Activated CD8-positive, alpha-beta memory T cell treated with anti-CD3 and anti-CD28 coated beads, Interleukin-2, amount 50 U/mL, for 4 hours (primary cell): ENCODE results near the gene KLKB1.
"Not testable (repeated sequence)": the region's sequence is repeated elsewhere in the genome, so short reads cannot be mapped to it uniquely, and the experiment has no call there.

ENCODE experiments used
- DNase-seq: peaks from one replicate; pipeline ENCODE4 v3.0.0-alpha.2; 2020

The KLKB1 gene

GRCh38 chr4:186227744-186228513 is 622 bp downstream of the KLKB1 start:
- no peak for DNase-seq

GRCh38 chr4:186228514-186228894 is 1.2 kb downstream of the KLKB1 start:
- DNase-seq = no peak

GRCh38 chr4:186234367-186234766 is 7.1 kb downstream of the KLKB1 start:
- no peak for DNase-seq

DNA sequence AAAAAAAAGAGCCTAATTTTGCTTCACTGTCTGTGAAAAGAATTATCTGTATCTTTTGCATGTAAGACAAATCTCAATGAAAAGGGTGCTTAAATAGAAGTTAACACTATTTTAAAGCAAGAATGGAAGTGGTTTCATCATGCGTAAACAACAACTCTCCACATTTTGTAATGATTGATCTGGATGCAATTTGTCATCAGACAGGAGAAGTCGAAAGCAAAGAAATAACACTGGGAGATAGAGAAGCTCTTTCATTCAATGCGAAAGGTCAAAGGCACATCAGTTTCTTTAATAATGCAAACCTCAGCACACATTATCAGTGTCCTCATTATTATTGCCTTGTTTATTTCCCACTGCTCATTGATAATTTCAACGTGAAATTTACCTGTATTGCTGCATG is 8.8 kb downstream of the KLKB1 start:
- DNase-seq = no peak

- DNase-seq = no peak
Observed at GRCh38 chr4:186240452-186240847, 13.1 kb downstream of the KLKB1 start.

DNA sequence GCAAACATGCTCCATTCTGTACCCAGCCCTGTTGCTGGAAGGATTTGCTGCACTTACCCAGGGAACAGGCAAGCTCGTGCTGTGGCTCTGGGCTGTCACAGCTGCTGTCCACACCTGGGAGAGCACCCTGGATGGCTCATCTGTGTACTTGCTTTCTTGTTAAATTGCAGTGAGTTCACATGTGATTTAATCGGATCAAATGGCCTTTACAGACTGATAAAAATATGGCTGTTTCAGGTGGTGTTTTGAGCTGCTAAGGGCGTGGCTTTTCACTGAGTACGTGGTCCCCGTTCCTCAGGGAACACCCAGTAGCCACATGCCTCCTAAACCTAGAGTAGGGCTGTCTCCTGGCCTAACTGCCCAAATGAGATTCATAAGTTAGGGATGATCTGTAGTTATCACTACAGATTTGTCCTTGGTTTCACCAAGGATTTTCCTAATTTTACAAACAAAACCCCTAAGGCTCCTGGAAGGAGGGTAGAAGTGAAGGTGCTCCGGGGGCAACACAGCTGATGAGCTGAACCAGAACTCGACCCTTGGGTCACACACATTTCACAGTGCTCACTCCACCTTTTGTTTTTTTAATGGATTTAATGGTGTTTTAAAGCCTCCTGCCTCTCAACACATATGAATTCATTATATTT is 13.7 kb downstream of the KLKB1 start:
- DNase-seq = no peak

GRCh38 chr4:186241616-186242015 is 14.3 kb downstream of the KLKB1 start:
- DNase-seq = no peak

DNA sequence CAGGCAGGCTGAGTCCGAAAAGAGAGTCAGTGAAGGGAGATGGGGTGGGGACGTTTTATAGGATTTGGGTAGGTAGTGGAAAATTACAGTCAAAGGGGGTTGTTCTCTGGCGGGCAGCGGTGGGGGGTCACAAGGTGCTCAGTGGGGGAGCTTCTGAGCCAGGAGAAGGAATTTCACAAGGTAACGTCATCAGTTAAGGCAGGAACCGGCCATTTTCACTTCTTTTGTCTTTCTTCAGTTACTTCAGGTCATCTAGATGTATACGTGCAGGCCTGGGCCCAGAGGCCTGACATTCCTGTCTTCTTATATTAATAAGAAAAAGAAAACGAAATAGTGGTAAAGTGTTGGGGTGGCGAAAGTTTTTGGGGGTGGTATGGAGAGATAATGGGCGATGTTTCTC is 14.7 kb downstream of the KLKB1 start:
- not testable (repeated sequence) for DNase-seq

DNA sequence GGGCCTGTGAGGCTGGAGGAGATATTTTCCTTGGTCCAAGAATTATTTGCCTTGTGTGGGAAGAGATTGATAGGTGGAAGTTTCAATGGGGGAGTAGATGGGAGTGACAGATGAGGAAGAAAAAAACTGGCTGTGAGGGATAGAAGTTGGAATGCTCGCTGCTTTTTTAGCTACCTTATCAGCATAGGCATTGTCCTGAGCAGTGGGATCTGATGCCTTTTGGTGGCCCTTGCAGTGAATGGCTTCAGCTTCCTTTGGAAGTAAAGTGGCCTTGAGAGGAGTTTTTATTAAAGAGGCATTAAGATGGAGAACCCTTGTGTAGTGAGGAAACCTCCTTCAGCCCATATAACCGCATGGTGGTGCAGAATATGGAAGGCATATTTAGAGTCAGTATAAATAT is 16.0 kb downstream of the KLKB1 start:
- no peak for DNase-seq

- no peak for DNase-seq
Observed at GRCh38 chr4:186244835-186245234, 17.5 kb downstream of the KLKB1 start.

GRCh38 chr4:186247062-186247752 is 19.9 kb downstream of the KLKB1 start:
- not testable (repeated sequence) for DNase-seq

DNA sequence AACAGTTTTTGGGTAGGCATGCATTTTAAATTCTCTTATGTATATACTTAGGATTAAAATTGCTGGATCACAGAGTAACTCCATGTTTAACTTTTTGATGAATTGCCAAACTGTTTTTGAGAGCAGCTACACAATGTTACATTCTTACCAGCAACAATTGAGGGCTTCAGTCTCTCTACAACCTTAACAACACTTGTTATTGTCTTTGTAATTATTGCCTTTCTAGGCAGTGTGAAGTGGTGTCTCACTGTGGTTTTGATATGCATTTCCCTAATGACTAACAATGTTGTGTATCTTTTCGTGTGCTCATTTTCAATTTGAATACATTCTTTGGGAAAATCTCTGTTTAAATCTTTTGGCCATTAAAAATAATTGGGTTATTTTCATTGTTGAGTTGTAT is 21.3 kb downstream of the KLKB1 start:
- no peak for DNase-seq

DNA sequence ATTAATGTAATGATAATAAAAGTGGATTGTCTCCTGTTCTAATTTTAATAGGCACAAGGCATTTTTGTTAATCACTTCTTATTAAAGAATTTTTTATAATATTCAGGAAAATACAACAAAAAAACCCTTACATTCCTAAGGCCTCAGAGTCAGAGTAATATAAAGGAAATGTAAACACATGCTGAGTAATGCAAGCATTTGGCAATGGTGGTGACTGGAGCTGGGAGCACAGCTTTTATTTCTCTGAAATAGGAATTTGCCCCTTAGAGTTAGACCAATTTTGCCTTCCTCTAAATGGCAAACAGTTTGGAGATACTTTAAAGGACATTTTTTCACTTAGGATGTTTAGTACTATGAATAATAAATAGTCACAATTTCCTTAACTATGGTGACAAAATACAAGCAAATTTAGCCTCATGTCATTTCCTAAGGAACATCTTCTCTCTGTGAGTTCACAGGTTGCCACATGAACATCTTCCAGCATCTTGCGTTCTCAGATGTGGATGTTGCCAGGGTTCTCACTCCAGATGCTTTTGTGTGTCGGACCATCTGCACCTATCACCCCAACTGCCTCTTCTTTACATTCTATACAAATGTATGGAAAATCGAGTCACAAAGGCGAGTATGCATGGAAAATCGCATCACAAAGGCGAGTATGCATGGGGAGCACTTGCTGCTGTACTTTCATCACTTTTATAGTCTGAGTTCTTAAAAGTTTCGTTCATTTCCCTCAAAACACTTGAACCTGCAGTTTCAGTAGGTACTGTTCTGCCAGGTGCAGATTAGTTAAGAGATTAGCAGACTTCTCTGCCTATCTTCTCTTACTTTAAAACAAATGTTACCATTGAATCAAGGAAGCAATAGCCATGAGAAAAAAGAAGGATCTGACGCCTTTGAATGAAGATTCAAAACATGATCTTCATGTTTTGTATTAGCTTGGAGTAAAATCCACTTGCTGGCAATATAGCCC is 22.8 kb downstream of the KLKB1 start:
- no peak for DNase-seq

GRCh38 chr4:186250760-186251159 is 23.5 kb downstream of the KLKB1 start:
- DNase-seq = no peak

- DNase-seq = no peak
Observed at GRCh38 chr4:186255122-186255521, 27.8 kb downstream of the KLKB1 start.

- DNase-seq = no peak
Observed at GRCh38 chr4:186258216-186258811, 31.0 kb downstream of the KLKB1 start.

DNA sequence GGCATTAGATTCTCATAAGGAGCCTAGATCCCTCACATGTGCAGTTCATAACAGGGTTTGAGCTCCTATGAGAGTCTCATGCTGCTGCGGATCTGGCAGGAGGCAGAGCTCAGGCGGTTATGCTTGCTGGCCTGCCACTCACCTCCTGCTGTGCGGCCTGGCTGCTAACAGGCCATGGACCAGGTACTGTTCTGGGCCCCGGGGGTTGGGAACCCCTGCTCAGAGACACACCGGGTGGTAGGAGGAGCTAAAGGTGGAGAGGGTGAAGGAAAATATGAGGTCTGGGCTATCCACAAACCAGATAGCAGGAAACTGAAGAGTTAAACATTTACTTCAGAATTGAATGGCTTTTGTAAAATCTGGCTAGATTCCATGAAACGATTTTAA is 32.8 kb downstream of the KLKB1 start:
- DNase-seq = no peak

GRCh38 chr4:186260504-186261448 is 33.5 kb downstream of the KLKB1 start:
- DNase-seq = no peak

DNA sequence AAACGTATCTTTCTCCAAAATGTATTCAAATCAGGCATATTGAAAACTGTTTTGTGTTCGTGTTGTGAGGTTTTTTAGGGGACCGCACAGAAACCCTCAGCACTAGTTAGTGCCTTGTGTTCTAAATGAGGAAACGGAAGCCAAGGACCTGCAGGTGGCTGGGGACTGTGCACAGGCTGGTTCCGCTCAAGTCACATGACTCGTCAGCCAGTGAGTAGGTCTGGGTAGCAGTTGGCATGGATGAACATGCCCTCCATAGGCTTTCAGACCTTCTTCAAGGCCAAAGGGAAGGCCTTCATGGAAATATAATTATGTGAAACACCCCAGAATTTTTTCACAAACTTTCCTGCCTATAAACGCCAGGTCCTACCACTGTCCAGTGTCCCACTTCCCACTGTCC is 37.4 kb downstream of the KLKB1 start:
- DNase-seq = no peak

DNA sequence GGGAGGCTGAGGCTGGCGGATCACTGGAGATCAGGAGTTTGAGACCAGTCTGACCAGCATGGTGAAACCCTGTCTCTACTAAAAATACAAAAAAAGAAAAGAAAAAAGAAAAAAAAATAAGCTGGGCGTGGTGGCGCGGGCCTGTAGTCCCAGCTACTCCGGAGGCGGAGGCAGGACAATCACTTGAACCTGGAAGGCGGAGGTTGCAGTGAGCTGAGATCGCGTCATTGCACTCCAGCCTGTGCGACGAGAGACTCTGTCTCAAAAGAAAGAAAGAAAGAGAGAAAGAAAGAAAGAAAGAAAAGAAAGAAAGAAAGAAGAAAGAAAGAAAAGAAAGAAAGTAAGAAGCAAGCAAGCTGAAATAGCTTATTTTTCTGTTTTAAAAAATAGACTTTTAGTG is 37.9 kb downstream of the KLKB1 start:
- not testable (repeated sequence) for DNase-seq
